ENCODE measurements around the gene NPAS1.
"Not testable (repeated sequence)": the region's sequence is repeated elsewhere in the genome, so short reads cannot be mapped to it uniquely, and the experiment has no call there.

Gene NPAS1

DNA sequence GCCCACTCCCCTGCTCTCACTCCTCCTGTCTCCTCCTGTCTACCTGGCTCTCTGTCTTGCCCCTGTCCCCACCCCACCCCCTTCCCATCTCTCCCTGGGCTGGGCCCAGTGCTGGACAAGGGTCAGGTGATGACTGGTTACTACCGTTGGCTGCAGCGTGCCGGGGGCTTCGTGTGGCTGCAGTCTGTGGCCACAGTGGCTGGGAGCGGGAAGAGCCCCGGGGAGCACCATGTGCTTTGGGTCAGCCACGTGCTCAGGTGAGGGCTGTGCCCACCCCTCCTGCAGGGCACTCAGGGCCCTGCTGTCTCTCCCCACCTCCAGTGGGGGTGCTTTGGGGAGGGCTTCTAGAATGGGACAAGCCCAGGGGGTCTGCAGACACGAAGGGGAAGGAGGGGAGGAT, 21.2 kb downstream of the NPAS1 start:
- Histone ChIP-seq H3K36me3 (ENCODE audit: control insufficient read depth in 5 of 5, insufficient read depth in 5 of 5, low read length in 5 of 5) (peaks cover 0 to 8% (median 0%) of the 10 kb centered on the region in 5 donors), H3K9ac (ENCODE audit: low read length in 5 of 5) (no peak overlapping the region), H3K4me1 (ENCODE audit: control insufficient read depth in 5 of 5, insufficient read depth in 5 of 5, low read length in 5 of 5) (peaks cover 0 to 8% (median 7%) of the 10 kb centered on the region in 5 donors), H3K9me3 (ENCODE audit: control insufficient read depth in 5 of 5, low read length in 5 of 5) (no peaks in the 10 kb centered on the region), H3K4me3 (ENCODE audit: low read depth in 1 of 5, low read length in 5 of 5) (no peak overlapping the region), H3K27me3 (ENCODE audit: control insufficient read depth in 5 of 5, insufficient read depth in 4 of 5, low read length in 5 of 5) (no peaks in the 10 kb centered on the region), H3K27ac (ENCODE audit: low read depth, low read length) (no peak overlapping the region)

DNA sequence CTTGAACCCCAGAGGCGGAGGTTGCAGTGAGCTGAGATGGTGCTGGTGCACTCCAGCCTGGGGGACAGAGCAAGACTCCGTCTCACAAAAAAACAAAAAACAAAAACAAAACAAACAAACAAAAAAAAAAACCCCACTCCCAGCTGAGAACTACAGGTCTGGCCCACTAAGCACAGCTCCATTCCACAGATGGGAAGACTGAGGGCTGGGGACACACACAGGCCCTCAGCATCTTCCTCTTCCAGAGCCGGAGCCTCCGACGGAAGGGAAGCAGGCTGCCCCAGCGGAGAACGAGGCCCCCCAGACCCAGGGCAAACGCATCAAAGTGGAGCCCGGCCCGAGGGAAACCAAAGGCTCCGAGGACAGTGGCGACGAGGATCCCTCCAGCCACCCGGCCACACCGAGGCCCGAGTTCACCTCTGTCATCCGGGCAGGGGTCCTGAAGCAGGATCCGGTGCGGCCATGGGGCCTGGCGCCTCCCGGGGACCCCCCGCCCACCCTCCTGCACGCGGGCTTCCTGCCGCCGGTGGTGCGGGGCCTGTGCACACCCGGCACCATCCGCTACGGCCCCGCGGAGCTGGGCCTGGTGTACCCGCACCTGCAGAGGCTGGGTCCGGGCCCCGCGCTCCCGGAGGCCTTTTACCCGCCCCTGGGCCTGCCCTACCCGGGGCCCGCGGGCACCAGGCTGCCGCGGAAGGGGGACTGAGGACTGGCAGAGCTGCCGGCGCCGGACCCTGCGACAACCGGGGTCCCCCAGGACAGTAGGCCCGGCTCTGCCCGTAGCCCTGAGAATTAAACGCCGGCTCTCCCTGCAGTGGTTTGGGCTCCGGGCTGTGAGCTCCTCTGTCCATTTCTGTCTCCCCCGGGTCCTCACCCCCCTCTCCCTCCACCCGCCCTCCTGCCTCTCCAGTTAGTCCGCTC, 25.6 kb downstream of the NPAS1 start:
- Histone ChIP-seq H3K27ac (ENCODE audit: low read depth, low read length) (no peak overlapping the region), H3K27me3 (ENCODE audit: control insufficient read depth in 5 of 5, insufficient read depth in 4 of 5, low read length in 5 of 5) (no peaks in the 10 kb centered on the region), H3K9ac (ENCODE audit: low read length in 5 of 5) (no peak overlapping the region), H3K36me3 (ENCODE audit: control insufficient read depth in 5 of 5, insufficient read depth in 5 of 5, low read length in 5 of 5) (peaks cover 0 to 12% (median 0%) of the 10 kb centered on the region in 5 donors), H3K9me3 (ENCODE audit: control insufficient read depth in 5 of 5, low read length in 5 of 5) (no peaks in the 10 kb centered on the region), H3K4me1 (ENCODE audit: control insufficient read depth in 5 of 5, insufficient read depth in 5 of 5, low read length in 5 of 5) (peaks cover 0 to 16% (median 11%) of the 10 kb centered on the region in 5 donors), H3K4me3 (ENCODE audit: low read depth in 1 of 5, low read length in 5 of 5) (no peak overlapping the region)

DNA sequence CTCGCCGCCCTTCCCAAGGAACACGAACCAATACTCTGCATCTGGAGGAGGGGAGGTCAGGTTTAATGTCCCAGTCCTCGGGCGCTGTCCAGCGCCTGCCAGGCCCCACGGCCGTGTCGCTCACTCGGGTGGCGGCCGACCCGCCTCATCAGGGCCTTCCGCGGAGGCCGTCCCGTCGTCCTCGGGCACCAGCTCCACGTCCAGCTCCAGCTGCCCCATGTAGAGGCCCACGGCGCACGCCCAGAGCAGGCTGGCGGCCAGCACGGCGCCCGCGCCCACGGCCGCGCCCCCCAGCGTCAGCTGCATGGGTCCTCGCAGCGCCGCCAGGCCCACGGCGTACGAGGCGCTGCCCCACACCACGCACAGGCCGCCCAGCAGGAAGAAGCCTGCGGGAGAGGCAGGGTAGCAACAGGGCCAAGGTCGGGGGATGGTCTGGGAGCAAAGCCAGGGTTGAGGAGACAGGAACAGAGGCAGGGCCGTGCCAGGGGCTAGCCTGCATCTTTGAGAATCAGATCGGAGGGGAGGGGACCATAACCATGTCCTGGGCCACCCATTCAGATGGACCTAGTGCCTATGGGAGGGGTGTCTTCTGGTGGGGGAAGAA, 26.3 kb downstream of the NPAS1 start:
- H3K27ac ChIP-seq (ENCODE audit: low read depth, low read length): no peak overlapping the region
- peaks cover 0 to 16% (median 11%) of the 10 kb centered on the region in 5 donors for H3K4me1 ChIP-seq (ENCODE audit: control insufficient read depth in 5 of 5, insufficient read depth in 5 of 5, low read length in 5 of 5)
- H3K9me3 ChIP-seq (ENCODE audit: control insufficient read depth in 5 of 5, low read length in 5 of 5): no peaks in the 10 kb centered on the region
- no peak overlapping the region for H3K4me3 ChIP-seq (ENCODE audit: low read depth in 1 of 5, low read length in 5 of 5)
- no peak overlapping the region for H3K9ac ChIP-seq (ENCODE audit: low read length in 5 of 5)
- H3K36me3 ChIP-seq (ENCODE audit: control insufficient read depth in 5 of 5, insufficient read depth in 5 of 5, low read length in 5 of 5): peaks cover 0 to 12% (median 0%) of the 10 kb centered on the region in 5 donors
- no peaks in the 10 kb centered on the region for H3K27me3 ChIP-seq (ENCODE audit: control insufficient read depth in 5 of 5, insufficient read depth in 4 of 5, low read length in 5 of 5)

DNA sequence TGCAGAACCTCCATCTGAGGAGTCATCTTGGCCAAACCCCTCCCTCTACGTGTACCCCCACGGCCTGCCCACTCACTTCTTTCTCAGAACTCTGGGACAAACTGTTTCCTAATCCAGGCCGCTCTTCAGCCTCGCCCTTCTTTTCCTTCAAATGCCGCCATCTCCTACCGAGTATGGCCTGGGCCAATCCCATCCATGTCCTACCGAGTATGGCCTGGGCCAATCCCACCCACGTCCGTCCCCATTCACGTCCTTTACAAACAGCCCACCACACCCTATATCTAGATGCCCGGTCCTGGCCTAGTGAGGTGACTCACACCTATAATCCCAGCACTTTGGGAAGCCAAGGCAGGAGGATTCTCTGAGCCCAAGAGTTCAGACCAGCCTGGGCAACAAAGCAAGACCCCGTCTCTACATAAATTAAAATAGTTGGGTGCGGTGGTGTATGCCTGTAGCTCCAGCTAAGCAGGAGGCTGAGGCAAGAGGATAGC, 27.7 kb downstream of the NPAS1 start:
- peak overlapping the region in 1 of 5 donors; percentile 77 for H3K9ac ChIP-seq (ENCODE audit: low read length in 5 of 5)
- H3K4me3 ChIP-seq (ENCODE audit: low read depth in 1 of 5, low read length in 5 of 5): peak overlapping the region; percentile 72 to 87 (median 81)
- H3K27ac ChIP-seq (ENCODE audit: low read depth, low read length): no peak overlapping the region

DNA sequence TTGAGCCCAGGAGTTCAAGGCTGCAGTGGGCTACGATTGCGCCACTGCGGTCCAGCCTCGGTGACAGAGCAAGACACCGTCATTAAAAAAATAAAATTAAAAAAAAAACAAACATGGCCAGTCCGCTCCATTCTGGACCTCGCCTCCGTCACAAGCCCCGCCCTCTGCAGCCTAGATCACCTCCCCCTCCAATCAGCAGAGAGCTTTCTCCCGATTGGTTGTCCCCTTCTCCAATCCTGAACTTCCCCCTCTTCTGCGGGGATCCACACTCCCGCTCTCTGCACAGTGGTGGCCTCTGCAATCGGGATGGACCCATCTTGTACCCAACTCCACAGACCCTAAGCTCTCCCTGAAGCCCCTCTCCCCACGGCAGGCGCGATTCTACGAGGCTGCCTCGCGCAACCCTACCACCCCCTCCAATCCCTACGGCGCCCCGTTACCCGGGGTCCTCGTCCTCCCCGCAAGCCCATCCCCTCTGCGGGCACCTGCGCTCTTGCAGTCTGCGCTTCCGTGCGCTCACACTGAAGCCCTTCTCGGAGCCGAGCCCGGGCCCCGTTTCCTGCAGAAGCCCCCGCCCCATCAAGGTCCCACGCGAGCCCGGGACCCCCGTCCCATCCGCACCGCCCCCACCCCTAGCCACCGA, 28.2 kb downstream of the NPAS1 start:
- Histone ChIP-seq H3K9ac (ENCODE audit: low read length in 5 of 5) (peak overlapping the region in 4 of 5 donors; percentile 57 to 77 (median 66)), H3K36me3 (ENCODE audit: control insufficient read depth in 5 of 5, insufficient read depth in 5 of 5, low read length in 5 of 5) (peaks cover 0 to 12% (median 0%) of the 10 kb centered on the region in 5 donors), H3K4me1 (ENCODE audit: control insufficient read depth in 5 of 5, insufficient read depth in 5 of 5, low read length in 5 of 5) (peaks cover 0 to 16% (median 11%) of the 10 kb centered on the region in 5 donors), H3K27me3 (ENCODE audit: control insufficient read depth in 5 of 5, insufficient read depth in 4 of 5, low read length in 5 of 5) (no peaks in the 10 kb centered on the region), H3K9me3 (ENCODE audit: control insufficient read depth in 5 of 5, low read length in 5 of 5) (no peaks in the 10 kb centered on the region), H3K27ac (ENCODE audit: low read depth, low read length) (peak overlapping the region; percentile 75), H3K4me3 (ENCODE audit: low read depth in 1 of 5, low read length in 5 of 5) (peak overlapping the region; percentile 72 to 87 (median 81))

More for the DNA sequence above, 27.7 kb downstream of the NPAS1 start:
- Histone ChIP-seq H3K27me3 (ENCODE audit: control insufficient read depth in 5 of 5, insufficient read depth in 4 of 5, low read length in 5 of 5) (no peaks in the 10 kb centered on the region), H3K36me3 (ENCODE audit: control insufficient read depth in 5 of 5, insufficient read depth in 5 of 5, low read length in 5 of 5) (peaks cover 0 to 12% (median 0%) of the 10 kb centered on the region in 5 donors), H3K9me3 (ENCODE audit: control insufficient read depth in 5 of 5, low read length in 5 of 5) (no peaks in the 10 kb centered on the region), H3K4me1 (ENCODE audit: control insufficient read depth in 5 of 5, insufficient read depth in 5 of 5, low read length in 5 of 5) (peaks cover 0 to 16% (median 11%) of the 10 kb centered on the region in 5 donors)

DNA sequence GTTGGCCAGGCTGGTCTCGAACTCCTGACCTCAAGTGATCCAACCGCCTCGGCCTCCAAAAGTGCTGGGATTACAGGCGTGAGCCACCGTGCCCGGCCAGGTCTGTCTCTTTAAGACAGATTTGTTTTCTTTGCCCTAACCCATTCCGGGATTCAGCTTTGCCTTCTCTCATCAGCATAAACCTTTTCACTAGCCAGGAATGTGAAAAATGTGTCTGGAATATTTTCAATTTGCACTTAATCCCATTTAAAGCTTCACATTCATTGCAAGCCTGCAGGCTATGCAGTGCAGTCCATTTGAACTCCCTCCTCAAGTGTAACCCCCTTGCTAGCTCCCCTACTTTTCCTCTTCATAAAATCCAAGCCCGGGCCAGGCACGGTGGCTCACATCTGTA, 29.7 kb downstream of the NPAS1 start:
- H3K36me3 ChIP-seq (ENCODE audit: control insufficient read depth in 5 of 5, insufficient read depth in 5 of 5, low read length in 5 of 5): peaks cover 0 to 12% (median 0%) of the 10 kb centered on the region in 5 donors
- H3K27ac ChIP-seq (ENCODE audit: low read depth, low read length): no peak overlapping the region
- H3K4me3 ChIP-seq (ENCODE audit: low read depth in 1 of 5, low read length in 5 of 5): peak overlapping the region in 2 of 5 donors; percentile 2 to 87
- H3K9ac ChIP-seq (ENCODE audit: low read length in 5 of 5): no peak overlapping the region
- no peaks in the 10 kb centered on the region for H3K9me3 ChIP-seq (ENCODE audit: control insufficient read depth in 5 of 5, low read length in 5 of 5)
- peaks cover 0 to 16% (median 11%) of the 10 kb centered on the region in 5 donors for H3K4me1 ChIP-seq (ENCODE audit: control insufficient read depth in 5 of 5, insufficient read depth in 5 of 5, low read length in 5 of 5)
- H3K27me3 ChIP-seq (ENCODE audit: control insufficient read depth in 5 of 5, insufficient read depth in 4 of 5, low read length in 5 of 5): no peaks in the 10 kb centered on the region

DNA sequence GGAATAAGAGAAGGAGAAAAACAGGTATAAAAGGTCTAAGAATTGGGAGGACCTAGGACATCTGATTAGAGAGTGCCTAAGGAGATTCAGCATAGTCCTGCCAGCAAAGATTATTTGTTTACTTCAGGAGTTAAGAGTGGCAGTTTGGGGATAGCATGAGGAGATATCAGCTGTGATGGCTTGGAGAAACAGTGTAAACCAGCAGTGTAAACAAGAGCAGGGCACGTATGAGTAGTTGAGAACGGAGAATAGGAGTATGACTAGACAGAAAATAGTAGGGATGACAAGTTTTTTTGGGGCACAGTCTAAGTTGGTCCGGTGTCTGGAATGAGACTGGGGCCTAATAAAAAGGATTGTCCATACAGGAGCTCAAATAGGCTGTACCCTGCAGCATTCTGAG, 30.9 kb downstream of the NPAS1 start:
- not testable (repeated sequence) for H3K9ac ChIP-seq (ENCODE audit: low read length in 5 of 5); H3K36me3 ChIP-seq (ENCODE audit: control insufficient read depth in 5 of 5, insufficient read depth in 5 of 5, low read length in 5 of 5); H3K4me3 ChIP-seq (ENCODE audit: low read depth in 1 of 5, low read length in 5 of 5); H3K27ac ChIP-seq (ENCODE audit: low read depth, low read length); H3K9me3 ChIP-seq (ENCODE audit: control insufficient read depth in 5 of 5, low read length in 5 of 5); H3K27me3 ChIP-seq (ENCODE audit: control insufficient read depth in 5 of 5, insufficient read depth in 4 of 5, low read length in 5 of 5)
- peaks cover 0 to 16% (median 11%) of the 10 kb centered on the region in 5 donors for H3K4me1 ChIP-seq (ENCODE audit: control insufficient read depth in 5 of 5, insufficient read depth in 5 of 5, low read length in 5 of 5)

DNA sequence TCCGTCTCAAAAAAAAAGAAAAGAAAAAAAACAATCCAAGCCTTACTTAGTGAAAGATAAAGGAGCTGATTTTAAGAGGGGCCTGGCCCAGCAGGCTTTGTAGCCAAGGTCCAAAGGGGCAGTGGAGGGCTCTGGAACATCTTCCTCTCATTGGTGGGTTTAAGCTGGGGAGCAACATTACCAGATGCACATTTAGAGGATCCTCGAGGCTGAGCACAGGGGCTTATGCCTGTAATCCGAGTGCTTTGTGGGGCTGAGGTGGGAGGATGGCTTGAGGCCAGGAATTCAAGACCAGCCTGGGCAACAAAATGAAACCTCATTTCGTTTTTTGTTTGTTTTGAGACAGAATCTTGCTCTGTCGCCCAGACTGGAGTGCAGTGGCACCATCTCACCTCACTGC, 36.8 kb downstream of the NPAS1 start:
- Histone ChIP-seq H3K4me3 (ENCODE audit: low read depth in 1 of 5, low read length in 5 of 5) (no peak overlapping the region), H3K27ac (ENCODE audit: low read depth, low read length) (no peak overlapping the region), H3K27me3 (ENCODE audit: control insufficient read depth in 5 of 5, insufficient read depth in 4 of 5, low read length in 5 of 5) (no peaks in the 10 kb centered on the region), H3K4me1 (ENCODE audit: control insufficient read depth in 5 of 5, insufficient read depth in 5 of 5, low read length in 5 of 5) (no peaks in the 10 kb centered on the region), H3K36me3 (ENCODE audit: control insufficient read depth in 5 of 5, insufficient read depth in 5 of 5, low read length in 5 of 5) (no peaks in the 10 kb centered on the region), H3K9me3 (ENCODE audit: control insufficient read depth in 5 of 5, low read length in 5 of 5) (no peaks in the 10 kb centered on the region), H3K9ac (ENCODE audit: low read length in 5 of 5) (no peak overlapping the region)

DNA sequence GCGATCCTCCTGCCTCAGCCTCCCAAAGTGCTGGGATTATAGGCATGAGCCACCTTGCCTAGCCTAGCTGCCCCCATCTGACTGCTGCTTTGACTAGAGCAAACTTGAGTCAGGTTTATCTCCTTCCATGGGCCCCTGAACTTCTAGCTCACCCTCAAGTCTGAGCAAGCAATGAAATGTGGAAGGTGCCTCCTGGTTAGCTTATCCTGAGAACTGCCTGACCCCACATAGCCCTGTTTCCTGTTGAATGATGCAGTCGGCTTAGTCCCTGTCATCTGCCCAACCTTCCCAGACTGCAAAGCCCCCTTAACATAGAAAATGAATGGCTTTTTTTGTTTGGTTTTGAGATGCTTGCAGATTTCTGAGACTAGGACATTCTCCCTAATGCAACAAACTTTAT, 37.7 kb downstream of the NPAS1 start:
- Histone ChIP-seq H3K27ac (ENCODE audit: low read depth, low read length) (no peak overlapping the region), H3K36me3 (ENCODE audit: control insufficient read depth in 5 of 5, insufficient read depth in 5 of 5, low read length in 5 of 5) (no peaks in the 10 kb centered on the region), H3K4me1 (ENCODE audit: control insufficient read depth in 5 of 5, insufficient read depth in 5 of 5, low read length in 5 of 5) (no peaks in the 10 kb centered on the region), H3K9ac (ENCODE audit: low read length in 5 of 5) (no peak overlapping the region), H3K4me3 (ENCODE audit: low read depth in 1 of 5, low read length in 5 of 5) (no peak overlapping the region), H3K9me3 (ENCODE audit: control insufficient read depth in 5 of 5, low read length in 5 of 5) (no peaks in the 10 kb centered on the region), H3K27me3 (ENCODE audit: control insufficient read depth in 5 of 5, insufficient read depth in 4 of 5, low read length in 5 of 5) (no peaks in the 10 kb centered on the region)
